ENCODE results near the gene PPFIA4.

The PPFIA4 gene

DNA sequence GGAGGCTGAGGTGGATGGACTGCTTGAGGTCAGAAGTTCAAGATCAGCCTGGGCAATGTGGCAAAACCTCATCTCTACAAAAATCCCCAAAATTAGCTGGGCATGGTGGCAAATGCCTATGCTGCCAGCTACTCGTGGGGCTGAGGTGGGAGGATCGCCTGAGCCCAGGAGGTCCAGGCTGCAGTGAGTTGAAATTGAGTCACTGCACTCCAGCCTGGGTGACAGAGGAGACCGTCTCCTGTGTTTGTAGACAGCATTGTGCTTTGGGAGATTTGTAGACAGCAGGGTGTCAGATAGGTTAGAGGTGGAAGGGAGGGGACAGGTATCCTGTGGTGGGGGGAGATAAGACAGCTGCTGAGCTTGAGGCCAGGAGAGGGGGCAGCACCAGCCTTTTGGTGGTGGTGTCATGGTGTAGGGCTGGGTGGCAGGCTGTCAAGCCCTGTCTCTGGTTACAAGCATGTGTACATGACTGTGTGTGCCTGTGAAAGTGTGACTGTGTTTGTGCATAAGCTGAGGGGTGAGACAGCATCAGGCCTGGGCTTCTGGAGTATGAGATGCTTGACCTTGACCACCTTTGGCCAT is 15.2 kb downstream of the PPFIA4 start:
- DNase-seq = no peak

GRCh38 chr1:203043830-203044545 is 17.7 kb downstream of the PPFIA4 start:
- DNase-seq = no peak

GRCh38 chr1:203044546-203045250 is 18.4 kb downstream of the PPFIA4 start:
- no peak for DNase-seq

- no peak for DNase-seq
Measured at GRCh38 chr1:203045336-203045735, 19.0 kb downstream of the PPFIA4 start.

DNA sequence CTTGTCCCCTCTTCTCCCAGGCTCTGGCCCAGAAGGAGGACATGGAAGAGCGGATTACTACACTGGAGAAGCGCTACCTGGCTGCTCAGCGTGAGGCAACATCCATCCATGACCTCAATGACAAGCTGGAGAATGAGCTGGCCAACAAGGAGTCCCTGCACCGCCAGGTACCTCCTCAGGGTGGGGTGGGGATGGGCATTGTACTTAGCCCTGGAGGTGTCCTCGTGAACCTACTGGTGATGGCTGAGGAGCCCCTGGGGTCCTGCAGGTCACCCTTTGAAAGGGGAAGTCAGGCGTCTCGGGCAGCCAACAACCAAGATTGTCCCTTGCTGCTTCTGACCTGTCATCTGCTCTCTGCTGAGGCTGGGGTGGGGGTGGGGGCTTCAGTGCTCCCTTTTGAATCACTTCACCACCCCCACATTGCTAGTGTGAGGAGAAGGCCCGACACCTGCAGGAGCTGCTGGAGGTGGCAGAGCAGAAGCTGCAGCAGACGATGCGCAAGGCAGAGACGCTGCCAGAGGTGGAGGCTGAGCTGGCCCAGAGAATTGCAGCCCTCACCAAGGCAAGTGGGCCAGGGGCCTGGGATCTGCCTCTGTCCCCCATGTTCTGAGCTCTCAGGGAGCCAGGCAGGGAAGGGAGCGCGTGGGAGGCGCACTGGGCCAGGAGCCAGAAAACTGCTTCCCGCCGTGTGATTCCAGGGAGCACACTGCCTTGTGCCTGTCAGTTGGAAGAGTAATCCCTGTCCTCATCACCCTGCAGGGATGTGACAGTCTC is 19.7 kb downstream of the PPFIA4 start:
- no peak for DNase-seq

- no peak for DNase-seq
Measured at GRCh38 chr1:203046984-203047630, 20.8 kb downstream of the PPFIA4 start.

GRCh38 chr1:203048086-203048485 is 21.8 kb downstream of the PPFIA4 start:
- no peak for DNase-seq

- no peak for DNase-seq
Measured at GRCh38 chr1:203048555-203049051, 22.3 kb downstream of the PPFIA4 start.

DNA sequence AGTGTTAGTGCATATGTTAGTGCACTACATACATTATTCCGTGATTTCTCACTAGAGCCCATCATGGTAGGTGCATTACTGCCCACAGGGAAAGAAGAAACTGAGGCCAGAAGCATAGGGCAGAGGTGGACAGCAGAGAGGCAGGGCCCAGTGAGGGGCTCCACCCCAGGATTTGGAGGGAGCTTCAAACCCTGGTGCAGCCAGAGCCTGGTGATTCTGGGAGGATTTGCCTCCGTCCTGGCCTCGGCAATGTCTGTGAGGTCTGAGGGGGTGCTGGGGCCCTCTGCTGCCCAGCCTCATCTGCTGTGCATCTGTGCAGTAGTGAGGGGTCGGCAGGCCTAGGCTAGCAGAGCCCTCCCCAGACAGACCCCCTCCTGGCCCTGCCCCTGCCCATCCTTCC is 22.8 kb downstream of the PPFIA4 start:
- DNase-seq = no peak

- DNase-seq = no peak
Measured at GRCh38 chr1:203049576-203050180, 23.4 kb downstream of the PPFIA4 start.

DNA sequence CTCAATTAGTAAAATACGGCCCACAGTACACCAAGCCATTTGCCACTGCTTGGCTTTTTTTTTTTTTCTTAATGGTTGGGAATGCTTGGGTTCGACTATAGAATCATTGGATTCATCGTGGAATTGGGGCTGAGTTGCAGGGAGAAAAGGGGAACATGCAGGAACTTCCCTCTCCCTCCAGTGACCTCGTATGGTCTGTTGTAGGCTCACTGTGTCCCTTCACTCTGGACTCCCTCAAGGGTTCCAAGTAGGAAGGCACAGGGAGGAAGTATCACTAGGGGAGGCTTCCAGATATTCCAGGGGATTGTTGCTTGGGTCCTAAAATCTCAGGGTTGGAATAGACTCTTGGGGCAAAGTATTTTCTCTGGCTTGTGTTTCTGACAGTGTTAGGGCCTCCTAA is 24.5 kb downstream of the PPFIA4 start:
- DNase-seq = no peak

GRCh38 chr1:203051841-203052324 is 25.6 kb downstream of the PPFIA4 start:
- no peak for DNase-seq

GRCh38 chr1:203052601-203053000 is 26.3 kb downstream of the PPFIA4 start:
- no peak for DNase-seq

GRCh38 chr1:203054184-203054583 is 27.9 kb downstream of the PPFIA4 start:
- no peak for DNase-seq

GRCh38 chr1:203054642-203055041 is 28.4 kb downstream of the PPFIA4 start:
- DNase-seq = no peak

DNA sequence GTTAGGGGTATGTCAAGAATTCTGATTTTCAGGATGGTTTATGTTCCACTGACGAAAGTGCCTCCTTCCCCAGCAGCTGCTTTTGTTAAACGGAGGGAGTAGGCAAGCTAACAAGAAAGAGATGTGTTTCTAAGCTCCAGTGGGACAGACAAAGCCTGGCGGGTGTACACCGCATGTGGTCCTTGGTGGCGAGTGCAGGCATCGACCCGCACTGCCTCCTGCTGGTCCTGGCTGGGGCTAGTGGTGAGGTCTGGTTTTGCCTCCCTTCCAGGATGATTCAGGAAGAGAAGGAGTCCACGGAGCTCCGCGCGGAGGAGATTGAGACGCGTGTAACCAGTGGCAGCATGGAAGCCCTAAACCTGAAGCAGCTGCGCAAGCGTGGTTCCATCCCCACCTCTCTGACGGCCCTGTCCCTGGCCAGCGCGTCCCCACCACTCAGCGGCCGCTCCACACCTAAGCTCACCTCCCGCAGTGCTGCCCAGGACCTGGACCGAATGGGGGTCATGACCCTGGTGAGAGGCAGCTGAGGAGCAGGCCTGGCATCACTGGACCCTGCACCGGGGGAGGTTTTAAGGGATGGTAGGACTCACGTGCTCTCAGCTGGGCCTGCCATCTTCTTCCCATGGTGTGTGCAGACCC is 29.0 kb downstream of the PPFIA4 start:
- no peak for DNase-seq

GRCh38 chr1:203056012-203056411 is 29.7 kb downstream of the PPFIA4 start:
- DNase-seq = no peak

GRCh38 chr1:203056516-203056915 is 30.2 kb downstream of the PPFIA4 start:
- DNase-seq = no peak

GRCh38 chr1:203057911-203058675 is 31.8 kb downstream of the PPFIA4 start:
- no peak for DNase-seq

DNA sequence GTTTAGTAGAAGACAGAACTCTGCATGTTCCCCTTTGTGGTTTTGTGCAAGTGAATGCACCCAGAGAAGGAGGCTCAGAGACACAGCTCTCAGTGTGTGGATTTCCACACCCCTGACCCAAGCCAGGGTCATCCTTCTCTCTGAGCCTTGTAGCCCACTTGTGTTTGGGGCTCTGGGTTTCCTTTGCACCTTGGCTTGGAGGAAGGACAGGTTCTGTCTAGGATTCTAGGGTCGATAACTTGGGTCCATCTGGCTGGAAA is 32.3 kb downstream of the PPFIA4 start:
- DNase-seq = no peak

- DNase-seq = no peak
Measured at GRCh38 chr1:203059485-203059884, 33.2 kb downstream of the PPFIA4 start.

Data from midbrain (tissue), 1 donor.